ENCODE results near the gene SLC37A1. TPM values are rescaled to one million over a fixed set of nuclear protein-coding genes. Genes with fewer than 3 reads are reported as not detected.

The SLC37A1 gene
- total RNA-seq, 1 experiment from 2014 or later: 23.5 TPM

DNA sequence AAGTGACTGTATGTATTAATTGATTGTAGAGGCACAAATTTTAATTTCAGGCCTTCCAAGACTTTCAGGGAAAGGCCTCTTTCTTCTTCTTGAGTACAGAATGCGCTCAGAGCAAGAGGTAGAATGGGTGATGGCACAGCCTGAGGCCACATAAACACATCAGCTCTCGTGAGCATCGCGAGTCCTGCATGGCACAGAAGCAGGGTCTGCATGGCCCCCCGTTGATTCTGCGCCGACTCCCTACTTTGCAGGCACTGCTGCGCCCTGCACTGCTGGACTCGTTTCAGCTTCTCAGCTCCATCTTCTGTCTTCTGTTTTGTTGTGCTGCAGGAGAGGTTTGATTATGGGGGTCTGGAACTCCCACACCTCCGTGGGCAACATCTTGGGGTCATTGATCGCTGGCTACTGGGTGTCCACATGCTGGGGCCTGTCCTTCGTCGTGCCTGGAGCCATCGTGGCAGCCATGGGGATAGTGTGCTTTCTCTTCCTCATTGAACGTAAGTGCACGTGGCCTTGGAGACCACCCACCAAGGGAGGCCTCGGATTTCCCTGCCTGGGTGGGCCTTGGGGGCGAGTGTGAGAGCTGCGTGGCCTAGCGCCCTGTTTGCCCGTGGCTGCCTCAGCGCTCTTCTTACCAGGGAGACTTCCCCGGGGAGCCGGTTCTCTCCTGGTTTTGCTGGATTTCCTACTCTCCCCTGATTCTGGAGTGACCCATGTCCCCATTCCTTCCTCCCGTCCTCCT lies 29.6 kb downstream of the SLC37A1 start:
- TF ChIP-seq CTCF (conservative IDR thresholded peaks at IDR 0.05): no peak
- TF ChIP-seq EZH2 (IDR thresholded peaks at IDR 0.05; ENCODE audit: low read depth): no peak
- ChIA-PET POLR2A (ENCODE audit: unreplicated experiment) (interaction anchor here (0.7 kb wide), 1 partner anchor 95 kb away, joined by 3 read pairs; no protein-coding TSS in a partner anchor), CTCF (no interaction called here)
- no peaks in the 10 kb centered on the region for H3K79me2 ChIP-seq (ENCODE audit: low read depth)
- no peaks in the 10 kb centered on the region; the same call in 1 of the 2 replicates for H3K36me3 ChIP-seq (ENCODE audit: low read depth)
- BruUV-seq (replicated peaks): no TSS peak
- H3K4me1 ChIP-seq (replicated peaks; ENCODE audit: insufficient read depth): no peaks in the 10 kb centered on the region
- H3K4me2 ChIP-seq: no peak overlapping the region
- no peaks in the 10 kb centered on the region for H3F3A ChIP-seq (ENCODE audit: insufficient read depth, low read depth)
- H3K27me3 ChIP-seq (ENCODE audit: insufficient read depth, low read depth): no peaks in the 10 kb centered on the region
- no peak for DNase-seq
- H3K4me3 ChIP-seq: no peak overlapping the region
- intact Hi-C loops (cut with micrococcal nuclease; ENCODE audit: unreplicated experiment): no loop called here
- H3K9me3 ChIP-seq (ENCODE audit: insufficient read depth, low read depth): no peaks in the 10 kb centered on the region
- H3K27ac ChIP-seq: no peak overlapping the region
- H3K9me2 ChIP-seq (ENCODE audit: insufficient read depth): no peaks in the 10 kb centered on the region
- no peak overlapping the region for H2AFZ ChIP-seq
- no peaks in the 10 kb centered on the region for H4K20me1 ChIP-seq (ENCODE audit: insufficient read depth)

DNA sequence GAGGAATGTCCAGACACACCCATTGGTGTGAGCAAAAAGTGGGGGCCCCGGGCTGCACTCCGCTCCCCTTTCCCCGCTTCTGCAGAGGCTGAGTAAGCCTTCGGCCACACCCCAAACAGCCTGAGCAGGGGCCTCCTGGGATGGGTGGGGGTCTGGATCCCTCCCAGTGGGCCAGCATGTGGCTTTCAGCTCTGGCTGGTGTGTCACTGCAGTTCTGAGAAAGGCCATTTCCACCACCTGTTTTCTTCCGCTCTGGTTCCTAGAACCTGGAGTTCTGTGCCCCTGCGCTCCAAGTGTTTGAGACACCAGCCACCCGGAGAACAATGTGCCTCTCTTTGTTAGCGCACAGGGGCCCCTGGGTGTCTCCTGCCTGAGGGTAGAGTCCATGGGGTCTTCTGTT lies 30.9 kb downstream of the SLC37A1 start:
- intact Hi-C loops (cut with micrococcal nuclease; ENCODE audit: unreplicated experiment): no loop called here
- no peaks in the 10 kb centered on the region for H3K27me3 ChIP-seq (ENCODE audit: insufficient read depth, low read depth)
- no peak for TF ChIP-seq EZH2 (IDR thresholded peaks at IDR 0.05; ENCODE audit: low read depth)
- TF ChIP-seq CTCF (conservative IDR thresholded peaks at IDR 0.05): no peak
- H3K79me2 ChIP-seq (ENCODE audit: low read depth): no peaks in the 10 kb centered on the region
- POLR2A ChIA-PET (ENCODE audit: unreplicated experiment): no interaction called here
- no peak overlapping the region for H3K4me3 ChIP-seq
- no peak overlapping the region for H3K27ac ChIP-seq
- H3K9me2 ChIP-seq (ENCODE audit: insufficient read depth): no peaks in the 10 kb centered on the region
- H4K20me1 ChIP-seq (ENCODE audit: insufficient read depth): no peaks in the 10 kb centered on the region
- H3K9me3 ChIP-seq (ENCODE audit: insufficient read depth, low read depth): no peaks in the 10 kb centered on the region
- H3K36me3 ChIP-seq (ENCODE audit: low read depth): no peaks in the 10 kb centered on the region; the same call in 1 of the 2 replicates
- no peak overlapping the region for H3K4me2 ChIP-seq
- H2AFZ ChIP-seq: no peak overlapping the region
- CTCF ChIA-PET: no interaction called here
- H3K4me1 ChIP-seq (replicated peaks; ENCODE audit: insufficient read depth): no peaks in the 10 kb centered on the region
- no peaks in the 10 kb centered on the region for H3F3A ChIP-seq (ENCODE audit: insufficient read depth, low read depth)
- no TSS peak for BruUV-seq (replicated peaks)
- no peak for DNase-seq

DNA sequence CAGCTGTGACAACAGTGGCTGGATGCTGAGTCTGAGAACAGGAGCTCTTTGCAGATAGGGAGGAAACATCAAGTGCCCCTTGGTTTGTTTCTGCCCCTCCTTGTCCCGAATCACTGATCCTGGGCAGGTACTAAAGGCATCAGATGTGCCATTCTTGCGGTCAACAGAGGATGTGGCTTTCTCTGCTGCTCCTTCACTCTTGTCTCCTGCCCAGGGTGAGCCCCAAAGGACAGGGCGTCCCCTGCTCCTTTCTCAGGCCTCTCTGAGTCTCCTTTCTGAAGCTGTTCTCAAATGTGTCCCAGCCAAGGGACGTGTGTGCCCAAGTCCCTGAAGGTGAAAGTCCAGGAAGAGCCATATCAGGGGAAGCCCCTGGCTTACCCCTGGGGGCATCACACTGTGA lies 31.7 kb downstream of the SLC37A1 start:
- H3K36me3 ChIP-seq (ENCODE audit: low read depth): no peaks in the 10 kb centered on the region; the same call in 1 of the 2 replicates
- no peaks in the 10 kb centered on the region for H4K20me1 ChIP-seq (ENCODE audit: insufficient read depth)
- no peaks in the 10 kb centered on the region for H3F3A ChIP-seq (ENCODE audit: insufficient read depth, low read depth)
- no peak overlapping the region for H3K27ac ChIP-seq
- H3K79me2 ChIP-seq (ENCODE audit: low read depth): no peaks in the 10 kb centered on the region
- H3K27me3 ChIP-seq (ENCODE audit: insufficient read depth, low read depth): no peaks in the 10 kb centered on the region
- no peaks in the 10 kb centered on the region for H3K9me3 ChIP-seq (ENCODE audit: insufficient read depth, low read depth)
- H3K9me2 ChIP-seq (ENCODE audit: insufficient read depth): no peaks in the 10 kb centered on the region
- intact Hi-C loops (cut with micrococcal nuclease; ENCODE audit: unreplicated experiment): no loop called here
- BruUV-seq (replicated peaks): no TSS peak
- H2AFZ ChIP-seq: no peak overlapping the region
- no peak overlapping the region for H3K4me2 ChIP-seq
- no peak for DNase-seq
- H3K4me3 ChIP-seq: no peak overlapping the region
- ChIA-PET POLR2A (ENCODE audit: unreplicated experiment) (no interaction called here), CTCF (no interaction called here)
- H3K4me1 ChIP-seq (replicated peaks; ENCODE audit: insufficient read depth): no peaks in the 10 kb centered on the region
- TF ChIP-seq EZH2 (IDR thresholded peaks at IDR 0.05; ENCODE audit: low read depth) (no peak), CTCF (conservative IDR thresholded peaks at IDR 0.05) (no peak)
